Measurements from ENCODE around the gene CTSH. TPM values are rescaled to one million over a fixed set of nuclear protein-coding genes. Genes with fewer than 3 reads are reported as not detected.

CTSH gene
- total RNA-seq, 1 donor from 2014 or later, result 10.0 TPM

DNA sequence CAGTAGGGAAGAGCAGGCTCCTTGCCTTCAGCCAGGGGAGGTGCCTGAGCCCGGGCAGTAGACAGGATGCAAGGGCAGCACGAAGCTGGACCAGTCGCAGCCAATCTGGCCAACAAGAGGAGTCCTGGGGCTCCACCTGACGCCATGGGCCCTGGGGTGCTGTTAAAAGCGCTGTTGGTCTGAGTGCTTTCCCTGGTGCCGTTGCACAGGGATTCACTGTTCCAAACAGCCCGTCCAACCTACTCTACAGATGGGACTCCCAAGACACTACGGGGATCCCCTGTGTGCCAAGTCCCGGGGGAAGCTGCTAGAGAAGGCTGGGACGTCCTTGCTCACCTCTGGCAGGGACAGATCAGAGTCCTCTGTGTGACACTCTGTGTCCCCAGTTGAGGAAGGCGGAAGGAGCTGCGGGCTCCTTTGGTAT, 632 bp downstream of the CTSH start:
- H3K27ac Mint-ChIP-seq (ENCODE audit: unreplicated experiment), result no peak overlapping the region
- H3K4me3 Mint-ChIP-seq (ENCODE audit: unreplicated experiment), result no peak overlapping the region
- peaks cover 2% of the 10 kb centered on the region for H3K4me1 Mint-ChIP-seq (ENCODE audit: unreplicated experiment)
- TF ChIP-seq, protein P1, sequence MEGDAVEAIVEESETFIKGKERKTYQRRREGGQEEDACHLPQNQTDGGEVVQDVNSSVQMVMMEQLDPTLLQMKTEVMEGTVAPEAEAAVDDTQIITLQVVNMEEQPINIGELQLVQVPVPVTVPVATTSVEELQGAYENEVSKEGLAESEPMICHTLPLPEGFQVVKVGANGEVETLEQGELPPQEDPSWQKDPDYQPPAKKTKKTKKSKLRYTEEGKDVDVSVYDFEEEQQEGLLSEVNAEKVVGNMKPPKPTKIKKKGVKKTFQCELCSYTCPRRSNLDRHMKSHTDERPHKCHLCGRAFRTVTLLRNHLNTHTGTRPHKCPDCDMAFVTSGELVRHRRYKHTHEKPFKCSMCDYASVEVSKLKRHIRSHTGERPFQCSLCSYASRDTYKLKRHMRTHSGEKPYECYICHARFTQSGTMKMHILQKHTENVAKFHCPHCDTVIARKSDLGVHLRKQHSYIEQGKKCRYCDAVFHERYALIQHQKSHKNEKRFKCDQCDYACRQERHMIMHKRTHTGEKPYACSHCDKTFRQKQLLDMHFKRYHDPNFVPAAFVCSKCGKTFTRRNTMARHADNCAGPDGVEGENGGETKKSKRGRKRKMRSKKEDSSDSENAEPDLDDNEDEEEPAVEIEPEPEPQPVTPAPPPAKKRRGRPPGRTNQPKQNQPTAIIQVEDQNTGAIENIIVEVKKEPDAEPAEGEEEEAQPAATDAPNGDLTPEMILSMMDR (IDR thresholded peaks at IDR 0.05; ENCODE audit: unreplicated experiment), result no peak
- H3K27me3 Mint-ChIP-seq (ENCODE audit: unreplicated experiment), result peaks cover 7% of the 10 kb centered on the region
- H3K36me3 Mint-ChIP-seq (ENCODE audit: low read depth, unreplicated experiment), result no peaks in the 10 kb centered on the region
- H3K9me3 Mint-ChIP-seq (ENCODE audit: unreplicated experiment), result no peaks in the 10 kb centered on the region
- no peak for DNase-seq (ENCODE audit: low spot score)

DNA sequence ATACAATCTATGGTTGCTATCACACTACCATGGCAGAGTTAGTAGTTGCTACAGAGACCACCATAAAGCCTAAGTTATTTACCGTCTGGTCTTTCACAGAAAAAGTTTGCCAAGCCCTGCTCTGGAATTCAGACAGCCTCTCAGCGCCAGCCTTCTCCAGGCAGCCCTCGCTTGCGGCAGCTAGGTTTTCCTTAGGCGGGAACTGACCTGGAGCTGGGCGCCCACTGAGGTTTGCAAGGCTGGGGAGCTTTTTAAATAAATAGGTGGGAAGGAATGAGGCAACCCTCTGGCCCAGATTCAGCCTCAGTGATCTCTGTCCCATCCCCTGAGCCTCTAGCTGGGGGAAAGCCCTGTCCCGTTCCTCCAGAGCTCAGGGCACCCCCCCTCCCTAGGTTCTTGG, 1.2 kb downstream of the CTSH start:
- H3K4me3 Mint-ChIP-seq (ENCODE audit: unreplicated experiment), result no peak overlapping the region
- no peak for DNase-seq (ENCODE audit: low spot score)

DNA sequence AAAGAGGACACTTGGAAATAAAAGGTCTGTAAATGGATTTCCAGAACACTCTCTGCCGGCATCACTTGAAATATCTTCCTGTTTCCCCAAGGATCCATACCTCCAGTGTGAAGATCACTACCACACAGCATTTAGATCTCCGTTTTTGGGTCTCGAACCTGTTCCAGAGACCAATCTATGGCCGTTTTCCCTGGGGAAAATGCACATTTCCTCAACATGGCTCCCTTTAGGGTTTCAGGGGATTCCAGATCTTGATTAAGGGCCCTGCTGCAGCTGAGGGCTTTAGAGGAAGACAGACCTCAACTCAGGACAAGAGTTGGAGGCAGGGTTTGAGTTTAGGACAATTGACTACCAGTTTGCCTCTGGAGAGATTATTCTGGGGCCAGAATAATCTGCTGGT, 2.1 kb downstream of the CTSH start:
- H3K36me3 Mint-ChIP-seq (ENCODE audit: low read depth, unreplicated experiment), result no peaks in the 10 kb centered on the region
- TF ChIP-seq, protein P1 (IDR thresholded peaks at IDR 0.05; ENCODE audit: unreplicated experiment), result no peak
- H3K27ac Mint-ChIP-seq (ENCODE audit: unreplicated experiment), result no peak overlapping the region
- H3K27me3 Mint-ChIP-seq (ENCODE audit: unreplicated experiment), result peaks cover 7% of the 10 kb centered on the region
- DNase-seq (ENCODE audit: low spot score), result no peak
- no peaks in the 10 kb centered on the region for H3K9me3 Mint-ChIP-seq (ENCODE audit: unreplicated experiment)
- peaks cover 5% of the 10 kb centered on the region for H3K4me1 Mint-ChIP-seq (ENCODE audit: unreplicated experiment)
- H3K4me3 Mint-ChIP-seq (ENCODE audit: unreplicated experiment), result no peak overlapping the region

More for the DNA sequence above, 1.2 kb downstream of the CTSH start:
- no peak overlapping the region for H3K27ac Mint-ChIP-seq (ENCODE audit: unreplicated experiment)
- H3K9me3 Mint-ChIP-seq (ENCODE audit: unreplicated experiment), result no peaks in the 10 kb centered on the region
- H3K36me3 Mint-ChIP-seq (ENCODE audit: low read depth, unreplicated experiment), result no peaks in the 10 kb centered on the region
- TF ChIP-seq, protein P1 (IDR thresholded peaks at IDR 0.05; ENCODE audit: unreplicated experiment), result no peak
- peaks cover 3% of the 10 kb centered on the region for H3K4me1 Mint-ChIP-seq (ENCODE audit: unreplicated experiment)
- peaks cover 7% of the 10 kb centered on the region for H3K27me3 Mint-ChIP-seq (ENCODE audit: unreplicated experiment)

DNA sequence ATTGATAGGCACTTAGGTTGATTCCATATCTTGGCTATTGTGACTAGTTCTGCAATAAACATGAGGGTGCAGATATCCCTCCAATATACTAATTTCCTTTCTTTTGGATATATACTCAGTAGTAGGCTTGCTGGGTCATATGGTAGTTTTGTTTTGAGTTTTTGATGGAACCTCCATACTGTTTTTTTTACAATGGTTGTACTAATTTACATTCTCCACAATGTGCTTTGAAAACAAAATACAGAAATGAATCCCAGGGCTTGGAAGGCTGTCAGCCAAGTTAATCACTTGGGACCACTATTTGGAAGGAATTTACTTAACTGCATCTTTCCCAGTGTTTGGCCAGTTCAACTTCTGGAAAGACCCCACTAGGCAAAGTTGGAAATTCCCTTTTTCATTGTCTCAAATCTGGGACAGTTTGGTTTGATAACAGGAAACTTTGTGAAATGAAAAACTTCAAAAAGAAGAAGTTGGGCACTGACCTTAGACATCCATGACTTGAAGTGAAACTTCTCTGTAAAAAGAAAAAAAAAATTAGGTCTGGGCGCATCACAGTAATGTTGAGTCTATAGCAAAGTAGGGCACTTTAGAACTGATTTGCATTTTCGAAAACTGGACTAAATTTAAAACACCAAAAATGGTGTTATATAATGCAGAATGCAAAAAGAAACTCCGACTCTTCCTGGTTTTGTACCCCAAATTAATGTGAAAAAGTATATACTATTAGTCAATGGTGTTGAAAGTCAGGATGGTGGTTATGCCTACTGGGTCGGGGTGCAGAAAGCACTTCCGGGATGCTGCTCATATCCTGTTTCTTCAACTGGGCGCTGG, 6.0 kb downstream of the CTSH start:
- Mint-ChIP-seq H3K36me3 (ENCODE audit: low read depth, unreplicated experiment) (no peaks in the 10 kb centered on the region), H3K9me3 (ENCODE audit: unreplicated experiment) (no peaks in the 10 kb centered on the region), H3K27me3 (ENCODE audit: unreplicated experiment) (no peaks in the 10 kb centered on the region), H3K4me1 (ENCODE audit: unreplicated experiment) (peaks cover 23% of the 10 kb centered on the region), H3K4me3 (ENCODE audit: unreplicated experiment) (no peak overlapping the region), H3K27ac (ENCODE audit: unreplicated experiment) (no peak overlapping the region)
- TF ChIP-seq, protein P1 (IDR thresholded peaks at IDR 0.05; ENCODE audit: unreplicated experiment), result no peak
- DNase-seq (ENCODE audit: low spot score), result no peak

DNA sequence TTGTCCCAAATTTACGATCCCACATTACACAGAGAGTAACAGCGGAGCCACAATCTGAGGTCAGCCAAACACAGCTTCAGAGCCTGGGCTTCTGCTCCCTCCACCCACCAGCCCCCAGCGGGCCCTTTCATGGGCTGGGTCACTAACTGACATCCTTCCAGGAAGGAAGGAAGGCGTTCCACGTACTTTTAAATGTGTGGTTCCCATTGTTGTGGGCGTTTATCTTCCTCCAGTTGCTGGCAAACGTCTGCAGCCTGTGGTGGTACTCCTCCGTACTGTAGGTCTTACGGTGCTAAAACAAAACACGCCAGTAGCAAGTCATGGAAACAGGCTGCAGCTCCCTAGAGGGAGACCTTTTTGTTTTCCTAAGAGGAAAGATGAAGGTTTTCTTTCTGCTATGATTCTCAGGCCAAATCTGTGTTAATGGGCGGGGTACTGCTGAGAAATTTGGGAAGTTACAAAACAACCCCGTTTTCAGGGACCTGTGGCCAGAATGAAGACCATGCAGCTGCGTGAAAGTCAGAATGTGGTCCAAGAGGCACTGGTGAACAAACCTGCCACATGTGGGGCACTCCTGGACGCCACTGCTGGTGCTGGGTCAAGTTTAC, 7.6 kb downstream of the CTSH start:
- Mint-ChIP-seq H3K27me3 (ENCODE audit: unreplicated experiment) (peaks cover 7% of the 10 kb centered on the region), H3K27ac (ENCODE audit: unreplicated experiment) (peak overlapping the region; percentile 41), H3K36me3 (ENCODE audit: low read depth, unreplicated experiment) (no peaks in the 10 kb centered on the region), H3K9me3 (ENCODE audit: unreplicated experiment) (no peaks in the 10 kb centered on the region), H3K4me1 (ENCODE audit: unreplicated experiment) (peaks cover 29% of the 10 kb centered on the region), H3K4me3 (ENCODE audit: unreplicated experiment) (no peak overlapping the region)
- peak; percentile 31 for DNase-seq (ENCODE audit: low spot score)
- TF ChIP-seq, protein P1 (IDR thresholded peaks at IDR 0.05; ENCODE audit: unreplicated experiment), result no peak

Data from endothelial cell (in vitro differentiated cells).